Endothelial cell of umbilical vein (primary cell): Measurements from ENCODE around the gene WNT9A. TPM values are rescaled to one million over a fixed set of nuclear protein-coding genes. Genes with fewer than 3 reads are reported as not detected.

Experiments used
- BruUV-seq: library from RNA; stranded (reverse); fragments of 400-500 nt; replicated peaks from 2 replicates; lab custom pipeline; 2021; lab: Mats Ljungman, UMichigan
- CTCF ChIA-PET: fragments of 300-600, 350-600 bp; sonication (Branson Sonifier 250); formaldehyde crosslinking; loops from one replicate; lab custom pipeline; 2021; ENCODE audit warnings: antibody characterized with exemption, inconsistent platforms; lab: Charles Lee
- POLR2A ChIA-PET: fragments of 300-600, 350-600 bp; sonication (Branson Sonifier 250); formaldehyde crosslinking; loops from one replicate; lab custom pipeline; 2021; ENCODE audit warnings: antibody characterized with exemption, inconsistent platforms; lab: Charles Lee
- DNase-seq: peaks from one replicate; pipeline ENCODE4 v3.0.0-alpha.2; 2011; ENCODE audit warnings: low read depth, low spot score
- FAIRE-seq: peaks from 2 replicates; lab custom pipeline; 2011; peaks lifted over from hg19 to GRCh38; lab: Jason Lieb, UNC
- H2AFZ ChIP-seq: 2 replicates; pipeline ENCODE4 v1.6.0; 2012; ENCODE audit warnings: low read depth, low read length, control low read depth, inconsistent platforms
- H3K27ac ChIP-seq: 2 replicates; pipeline ENCODE4 v1.5.1; 2011; ENCODE audit warnings: low read depth, mild to moderate bottlenecking, control low read depth, low read length, moderate library complexity; ENCODE audit not compliant: insufficient read depth
- H3K27me3 ChIP-seq, 2 experiments: 2 replicates each; pipeline versions ENCODE4 v1.6.0 to v1.6.1; 2011; ENCODE audit warnings: low read length in 2 of 2, mixed read lengths in 1 of 2; ENCODE audit not compliant: control insufficient read depth in 2 of 2, insufficient read depth in 2 of 2
- H3K36me3 ChIP-seq, 2 experiments: 2 replicates in 1 of 2; 3 replicates in 1 of 2; pipeline ENCODE4 v1.5.1; 2011; ENCODE audit warnings: low read length in 2 of 2, mild to moderate bottlenecking in 1 of 2, moderate library complexity in 1 of 2; ENCODE audit not compliant: control insufficient read depth in 2 of 2, insufficient read depth in 2 of 2; ENCODE audit errors: extremely low read depth in 1 of 2
- H3K4me1 ChIP-seq: 3 replicates; pipeline ENCODE4 v1.5.1; 2011; ENCODE audit warnings: mild to moderate bottlenecking, low read length; ENCODE audit not compliant: control insufficient read depth, insufficient read depth; ENCODE audit errors: extremely low read depth
- H3K4me2 ChIP-seq: 2 replicates; pipeline ENCODE4 v1.6.1; 2011; ENCODE audit warnings: low read length, control low read depth, mixed read lengths; ENCODE audit not compliant: insufficient read depth
- H3K4me3 ChIP-seq, 3 experiments: fragments of 200-600 bp in 1 of 3; sonication (generic), shearing (Covaris generic) in 1 of 3; replicated peaks in 1 of 3; 2 replicates each; pipeline ENCODE4 v1.5.1; 2011 to 2016; ENCODE audit warnings: control low read depth in 3 of 3, low read length in 3 of 3, mild to moderate bottlenecking in 2 of 3, inconsistent platforms in 1 of 3, low read depth in 1 of 3, moderate library complexity in 1 of 3; ENCODE audit not compliant: insufficient read depth in 1 of 3
- H3K79me2 ChIP-seq: 2 replicates; pipeline ENCODE4 v1.6.0; 2012; ENCODE audit warnings: low read length, inconsistent platforms; ENCODE audit not compliant: control insufficient read depth, insufficient read depth
- H3K9ac ChIP-seq: replicated peaks from 2 replicates; pipeline ENCODE3; 2011; ENCODE audit warnings: low read length, control low read depth; ENCODE audit not compliant: insufficient read depth; ENCODE audit errors: extremely low read depth
- H3K9me1 ChIP-seq: replicated peaks from 3 replicates; pipeline ENCODE4 v1.6.0; 2011; ENCODE audit warnings: mild to moderate bottlenecking, low read length; ENCODE audit not compliant: control insufficient read depth, insufficient read depth; ENCODE audit errors: extremely low read depth
- H3K9me3 ChIP-seq: replicated peaks from 2 replicates; pipeline ENCODE4 v1.5.1; 2012; ENCODE audit warnings: low read length, inconsistent platforms; ENCODE audit not compliant: control insufficient read depth, insufficient read depth
- H4K20me1 ChIP-seq: replicated peaks from 2 replicates; pipeline ENCODE3; 2011; ENCODE audit warnings: mild to moderate bottlenecking, low read length; ENCODE audit not compliant: control insufficient read depth, insufficient read depth; ENCODE audit errors: extremely low read depth
- EZH2 ChIP-seq: IDR thresholded peaks from 2 replicates; pipeline ENCODE4 v1.6.1; 2012; ENCODE audit warnings: borderline replicate concordance, low read depth, mild to moderate bottlenecking, moderate library complexity, low read length, inconsistent platforms; ENCODE audit not compliant: severe bottlenecking
- GATA2 ChIP-seq: IDR thresholded peaks from 2 replicates; pipeline ENCODE4 v1.7.0; 2011; ENCODE audit warnings: low read depth, mild to moderate bottlenecking, moderate library complexity, mixed read lengths, low read length; ENCODE audit not compliant: insufficient read length, insufficient read depth
- JUN ChIP-seq: IDR thresholded peaks from 2 replicates; pipeline ENCODE4 v1.6.1; 2011; ENCODE audit warnings: borderline replicate concordance, low read depth; ENCODE audit not compliant: insufficient read length, insufficient read depth
- POLR2A ChIP-seq: IDR thresholded peaks from 2 replicates; pipeline ENCODE4 v1.6.1; 2012; ENCODE audit warnings: low read depth, mild to moderate bottlenecking, control low read depth, low read length
- dilution Hi-C: fragments of 300-500 bp; cut with MboI; formaldehyde crosslinking; loops from one replicate; pipeline ENCODE4 v1.15.0; 2019; ENCODE audit warnings: low sequenced_read_pairs; ENCODE audit not compliant: extremely low pct_ligation_motif_present
- intact Hi-C: fragments of 100-400 bp; cut with micrococcal nuclease; formaldehyde crosslinking; loops from one replicate; pipeline ENCODE4 v1.10.0; 2022
- polyA plus RNA-seq, 4 experiments: library from polyadenylated mRNA; depleted of rRNA in 3 of 4; stranded (reverse) in 3 of 4; unstranded in 1 of 4; fragments of >200 nt; gene quantifications; 2 replicates each; pipeline versions ENCODE4 v1.2.1 to v1.2.3, GENCODE V29; 2011 to 2012; ENCODE audit warnings: missing spikeins in 1 of 4
- total RNA-seq: library from RNA; stranded (reverse); gene quantifications from 2 replicates; pipeline ENCODE4 v1.2.3, GENCODE V29; 2021
- TF ChIP-seq, protein P1 (sequence below): IDR thresholded peaks from 2 replicates; pipeline ENCODE4 v1.6.1; 2011; ENCODE audit not compliant: insufficient read depth, insufficient read length

WNT9A gene
- total and polyA plus RNA-seq, 2 donors (not counting 3 experiments of a cell fraction or from before 2014, with no cell fraction given), result 5.4 to 6.2 TPM

DNA sequence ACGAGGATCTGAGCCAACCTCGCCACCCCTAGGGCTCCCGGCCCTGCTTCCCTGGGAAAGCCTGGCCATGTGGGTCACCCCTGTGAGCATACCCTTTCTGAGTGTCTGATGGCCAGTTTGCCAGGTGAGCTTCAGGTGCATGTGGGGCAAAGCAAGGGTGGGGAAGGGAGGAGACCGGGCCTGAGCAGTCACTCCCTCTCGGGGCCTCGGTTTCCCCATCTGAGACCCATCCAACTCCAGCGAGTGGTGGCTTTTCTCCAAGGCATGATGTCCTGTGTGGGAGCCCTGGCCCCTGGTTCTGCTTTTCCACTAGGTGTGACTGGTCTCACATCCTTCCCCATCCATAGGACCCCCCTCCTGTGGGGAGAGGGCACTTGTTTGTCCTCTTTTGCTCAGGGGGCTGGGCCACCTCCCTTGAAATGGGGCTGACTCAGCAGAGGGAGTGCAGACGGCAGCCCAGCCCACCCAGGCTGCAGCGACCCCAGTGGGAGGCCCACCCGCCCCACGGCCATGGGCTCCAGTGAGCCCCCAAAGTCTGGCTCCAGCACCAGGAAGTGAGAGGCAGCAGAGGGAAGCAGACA is 1.7 kb upstream of the WNT9A start:
- Histone ChIP-seq H4K20me1 (no peaks in the 10 kb centered on the region), H3K27me3 (peaks cover 3 to 5% of the 10 kb centered on the region in 2 experiments), H3K4me1 (peaks cover 16% of the 10 kb centered on the region), H3K4me3 (no peak overlapping the region), H3K27ac (no peak overlapping the region), H3K9ac (no peak overlapping the region), H3K9me1 (no peaks in the 10 kb centered on the region), H2AFZ (no peak overlapping the region), H3K4me2 (no peak overlapping the region), H3K36me3 (no peaks in the 10 kb centered on the region), H3K79me2 (no peaks in the 10 kb centered on the region), H3K9me3 (no peaks in the 10 kb centered on the region)
- POLR2A ChIA-PET, result no interaction called here
- no peak for DNase-seq
- no TSS peak for BruUV-seq
- dilution Hi-C loops (no loop called here), intact Hi-C loops (loop anchor here (5.0 kb wide), 1 partner anchor 62 kb away; no protein-coding TSS in a partner anchor)
- CTCF ChIA-PET, result interaction anchor here (0.6 kb wide), 1 partner anchor 110 kb away, joined by 3 read pairs; no protein-coding TSS in a partner anchor
- TF ChIP-seq GATA2 (no peak), POLR2A (no peak), EZH2 (no peak)
- FAIRE-seq, result no peak

DNA sequence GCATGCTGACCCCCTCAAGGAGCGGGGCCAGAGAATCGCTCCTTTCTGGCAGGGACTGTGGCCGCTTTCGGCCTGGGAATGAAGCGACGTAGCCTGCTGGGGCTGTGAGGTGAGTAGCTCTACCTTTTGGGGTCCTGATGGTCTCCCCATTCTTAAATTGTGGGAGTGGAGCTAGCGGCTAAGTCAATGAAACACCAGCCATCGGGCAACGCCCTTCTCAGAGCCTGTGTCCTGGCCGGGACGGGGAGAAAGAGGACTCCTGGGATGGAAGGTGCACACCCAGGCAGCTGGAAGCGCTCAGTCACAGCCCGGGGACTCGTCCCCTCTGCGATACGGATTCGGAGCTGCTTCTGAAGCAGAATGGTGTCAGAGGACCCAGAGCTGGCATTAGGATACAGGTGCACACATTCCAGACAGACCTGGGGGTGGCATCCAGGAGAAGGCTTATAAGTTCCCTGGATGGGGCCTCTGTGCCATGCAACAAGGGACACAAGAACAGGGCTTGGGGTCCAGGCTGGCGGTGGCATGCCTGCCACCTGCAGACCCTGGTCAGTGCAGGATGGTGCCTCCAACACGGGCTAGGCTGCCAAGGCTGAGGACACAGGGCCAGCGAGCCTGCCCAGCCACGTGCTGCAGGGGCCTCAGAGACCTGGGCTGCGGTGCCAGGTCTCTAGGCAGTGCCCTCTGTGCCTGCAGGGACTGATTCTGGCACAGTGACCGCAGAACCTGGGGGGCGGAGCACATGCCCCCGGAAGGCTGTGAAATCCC is 945 bp upstream of the WNT9A start:
- BruUV-seq, result no TSS peak
- H3K9ac ChIP-seq, result no peak overlapping the region
- no peak overlapping the region for H3K27ac ChIP-seq
- peak overlapping the region in 2 of 3 experiments; percentile 33 to 69 for H3K4me3 ChIP-seq
- peak overlapping the region; percentile 42 for H3K4me2 ChIP-seq
- ChIA-PET POLR2A (no interaction called here), CTCF (interaction anchor here (0.8 to 2.5 kb wide), 11 partner anchors 9 to 500 kb away, joined by 3 to 18 read pairs (median 4); partner anchors contain the start of genes JMJD4 and SNAP47)
- intact Hi-C loops (loop anchor here (5.0 kb wide), 1 partner anchor 61 kb away; no protein-coding TSS in a partner anchor), dilution Hi-C loops (no loop called here)
- peak overlapping the region; percentile 55 for H2AFZ ChIP-seq
- no peaks in the 10 kb centered on the region for H4K20me1 ChIP-seq
- H3K27me3 ChIP-seq, result peaks cover 3 to 5% of the 10 kb centered on the region in 2 experiments
- TF ChIP-seq JUN, result no peak
- TF ChIP-seq, protein P1, sequence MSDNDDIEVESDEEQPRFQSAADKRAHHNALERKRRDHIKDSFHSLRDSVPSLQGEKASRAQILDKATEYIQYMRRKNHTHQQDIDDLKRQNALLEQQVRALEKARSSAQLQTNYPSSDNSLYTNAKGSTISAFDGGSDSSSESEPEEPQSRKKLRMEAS, result no peak
- no peak for FAIRE-seq
- no peaks in the 10 kb centered on the region for H3K79me2 ChIP-seq
- H3K9me3 ChIP-seq, result no peaks in the 10 kb centered on the region
- H3K4me1 ChIP-seq, result peaks cover 16% of the 10 kb centered on the region
- H3K9me1 ChIP-seq, result no peaks in the 10 kb centered on the region
- H3K36me3 ChIP-seq, result no peaks in the 10 kb centered on the region
- no peak for DNase-seq
